ENCODE results near the gene ZFYVE28.
A peak's percentile ranks its signal among the peaks of the same experiment; 100 is the strongest.
"Not testable (repeated sequence)": the region's sequence is repeated elsewhere in the genome, so short reads cannot be mapped to it uniquely, and the experiment has no call there.

The ZFYVE28 gene

GRCh38 chr4:2246384-2247127 is 171.9 kb downstream of the ZFYVE28 start:
- no peak for DNase-seq (ENCODE audit: low read depth)

GRCh38 chr4:2245787-2246275 is 172.6 kb downstream of the ZFYVE28 start:
- no peak for DNase-seq (ENCODE audit: low read depth)

- DNase-seq (ENCODE audit: low read depth): no peak
These were observed 173.2 kb downstream of the ZFYVE28 start for GRCh38 chr4:2245057-2245786.

GRCh38 chr4:2243681-2244380 is 174.6 kb downstream of the ZFYVE28 start:
- DNase-seq (ENCODE audit: low read depth): no peak

GRCh38 chr4:2241410-2242353 is 176.8 kb downstream of the ZFYVE28 start, which contains the start of the genes HAUS3 and POLN:
TSS of gene HAUS3 (minus strand) at chr4:2242121. CDS start at chr4:2240946, 1,175 bp downstream.
TSS of gene POLN (minus strand) at chr4:2242121. CDS start at chr4:2229231, 12,890 bp downstream.
- peak; percentile 98 for DNase-seq (ENCODE audit: low read depth)

GRCh38 chr4:2241003-2241402 is 177.4 kb downstream of the ZFYVE28 start:
- DNase-seq (ENCODE audit: low read depth): no peak

- DNase-seq (ENCODE audit: low read depth): no peak
These were observed 181.3 kb downstream of the ZFYVE28 start for GRCh38 chr4:2236944-2237666.

GRCh38 chr4:2231082-2231481 is 187.4 kb downstream of the ZFYVE28 start:
- DNase-seq (ENCODE audit: low read depth): no peak

GRCh38 chr4:2226261-2226660 is 192.2 kb downstream of the ZFYVE28 start:
- no peak for DNase-seq (ENCODE audit: low read depth)

GRCh38 chr4:2222838-2223237 is 195.6 kb downstream of the ZFYVE28 start:
- DNase-seq (ENCODE audit: low read depth): no peak

GRCh38 chr4:2221378-2221777 is 197.1 kb downstream of the ZFYVE28 start:
- not testable (repeated sequence) for DNase-seq (ENCODE audit: low read depth)

GRCh38 chr4:2220016-2220630 is 198.3 kb downstream of the ZFYVE28 start:
- DNase-seq (ENCODE audit: low read depth): peak; percentile 68
